Spleen (tissue), 13 donors: ENCODE data around the gene CFAP107. TPM values are rescaled to one million over a fixed set of nuclear protein-coding genes. Genes with fewer than 3 reads are reported as not detected.

Experiments used
- DNase-seq: peaks from one replicate; pipeline ENCODE4 v3.0.0-alpha.2; 2020
- H3K27ac ChIP-seq, 8 donors: fragments of 200-600 bp; sonication (generic) in 7 of 8; 1 replicate in 4 of 8; 2 replicates in 4 of 8; pipeline versions ENCODE4 v1.5.0 to v1.8.0; 2016 to 2021; ENCODE audit warnings: inconsistent platforms in 4 of 8, mild to moderate bottlenecking in 4 of 8, moderate library complexity in 1 of 8
- H3K27me3 ChIP-seq, 7 donors: fragments of 200-600 bp; sonication (generic) in 6 of 7; replicated peaks in 1 of 7; 1 replicate in 4 of 7; 2 replicates in 3 of 7; pipeline versions ENCODE4 v1.5.0 to v1.8.0; 2016 to 2021; ENCODE audit warnings: inconsistent platforms in 3 of 7, mild to moderate bottlenecking in 1 of 7
- H3K36me3 ChIP-seq, 6 donors: fragments of 200-600 bp; sonication (generic) in 5 of 6; 1 replicate in 4 of 6; 2 replicates in 2 of 6; pipeline versions ENCODE4 v1.5.0 to v1.8.0; 2016 to 2021; ENCODE audit warnings: inconsistent platforms in 2 of 6
- H3K4me1 ChIP-seq, 6 donors: fragments of 200-600 bp; sonication (generic) in 5 of 6; 1 replicate in 3 of 6; 2 replicates in 3 of 6; pipeline versions ENCODE4 v1.5.0 to v1.8.0; 2016 to 2021; ENCODE audit warnings: inconsistent platforms in 3 of 6
- H3K4me3 ChIP-seq, 8 donors: fragments of 200-600 bp; sonication (generic) in 7 of 8; 1 replicate in 4 of 8; 2 replicates in 4 of 8; pipeline versions ENCODE4 v1.5.0 to v1.8.0; 2016 to 2021; ENCODE audit warnings: inconsistent platforms in 4 of 8, mild to moderate bottlenecking in 4 of 8, moderate library complexity in 2 of 8
- H3K9me3 ChIP-seq, 8 donors: fragments of 200-600 bp; sonication (generic) in 7 of 8; 1 replicate in 4 of 8; 2 replicates in 4 of 8; pipeline versions ENCODE4 v1.5.0 to v1.8.0; 2016 to 2021; ENCODE audit warnings: inconsistent platforms in 4 of 8
- CTCF ChIP-seq, 11 experiments: fragments of 200-600 bp in 7 of 11; fragments of 450-650 bp in 4 of 11; sonication (generic) in 4 of 11; IDR thresholded peaks in 8 of 11; conservative IDR thresholded peaks in 3 of 11; 1 replicate in 7 of 11; 2 replicates in 4 of 11; pipeline versions ENCODE4 v1.4.0 to v1.8.0; 2016 to 2021; ENCODE audit warnings: antibody characterized with exemption in 11 of 11, inconsistent platforms in 4 of 11, mild to moderate bottlenecking in 1 of 11
- POLR2A ChIP-seq, 3 donors: fragments of 450-650 bp; IDR thresholded peaks; one replicate each; pipeline ENCODE4 v1.5.1; 2017; ENCODE audit warnings: antibody characterized with exemption in 3 of 3, mild to moderate bottlenecking in 1 of 3
- POLR2AphosphoS5 ChIP-seq, 3 donors: sonication (generic); formaldehyde crosslinking; IDR thresholded peaks; one replicate each; pipeline ENCODE4 v1.5.1; 2017; ENCODE audit warnings: antibody characterized with exemption in 3 of 3
- WGBS, 5 donors: extraction: QIAGEN DNeasy Blood & Tissue Kit in 3 of 5; methylation state at CpG; one replicate each; pipeline versions ENCODE4 v1.1.5 to v1.1.7; 2013 to 2018; 5-methylcytosine and 5-hydroxymethylcytosine counted together
- intact Hi-C: fragments of 100-400 bp; cut with DNase I; formaldehyde crosslinking; loops from one replicate; pipeline ENCODE4 v1.15.0; 2023; ENCODE audit warnings: low total_unique reads
- long read RNA-seq, 2 donors: transcript quantifications; one replicate each; lab custom pipeline, GENCODE V29; 2026
- polyA plus RNA-seq, 3 donors: library from polyadenylated mRNA; stranded (reverse); fragments of 200-250 nt; gene quantifications; one replicate each; pipeline ENCODE4 v1.2.1, GENCODE V29; 2013
- total RNA-seq, 7 donors: library from RNA; depleted of rRNA in 3 of 7; stranded (reverse); fragments of >200 nt in 3 of 7; fragmentation: NEBNext Ultra II Directional in 4 of 7; extraction: Animal tissue kit (Norgen Biotek cat#: 25700) in 4 of 7; gene quantifications; one replicate each; pipeline versions ENCODE4 v1.1.0 to v1.2.1, GENCODE V29; 2016 to 2021
- donor health status: healthy with polysubstance abuse.
- donor health status: DM: no; HTN: no; CAD: no; lungs with moderate emphysema.
- donor health status: DM: no; HTN: no; CAD: no.
- donor health status: Bipolar disorder and iron deficiency.
- donor health status: healthy.
- donor health status: DM: no; HTN: no; CAD: no.
- donor health status: DM: yes; HTN: yes; CAD: no.

CFAP107 gene, protein sequence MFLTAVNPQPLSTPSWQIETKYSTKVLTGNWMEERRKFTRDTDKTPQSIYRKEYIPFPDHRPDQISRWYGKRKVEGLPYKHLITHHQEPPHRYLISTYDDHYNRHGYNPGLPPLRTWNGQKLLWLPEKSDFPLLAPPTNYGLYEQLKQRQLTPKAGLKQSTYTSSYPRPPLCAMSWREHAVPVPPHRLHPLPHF
- not detected for total RNA-seq
- not detected for polyA plus RNA-seq
- long read RNA-seq, donor 1: 0 reads
- long read RNA-seq, donor 2: 0 reads

GRCh38 chr1:12745992-12746323, at the start of gene CFAP107:
TSS of gene CFAP107 (plus strand) at chr1:12746200. CDS start at chr1:12746431, 231 bp downstream.
- no peak for DNase-seq
- TF ChIP-seq POLR2A (IDR thresholded peaks at IDR 0.05): no peak
- TF ChIP-seq POLR2AphosphoS5 (IDR thresholded peaks at IDR 0.05): no peak
- TF ChIP-seq CTCF (IDR thresholded peaks at IDR 0.05 in 8 of 11, conservative IDR thresholded peaks at IDR 0.05 in 3 of 11): no peak
- WGBS, 5 donors: 35 to 55% (median 48%) methylated on average over 2 of the region's 2 CpGs

DNA sequence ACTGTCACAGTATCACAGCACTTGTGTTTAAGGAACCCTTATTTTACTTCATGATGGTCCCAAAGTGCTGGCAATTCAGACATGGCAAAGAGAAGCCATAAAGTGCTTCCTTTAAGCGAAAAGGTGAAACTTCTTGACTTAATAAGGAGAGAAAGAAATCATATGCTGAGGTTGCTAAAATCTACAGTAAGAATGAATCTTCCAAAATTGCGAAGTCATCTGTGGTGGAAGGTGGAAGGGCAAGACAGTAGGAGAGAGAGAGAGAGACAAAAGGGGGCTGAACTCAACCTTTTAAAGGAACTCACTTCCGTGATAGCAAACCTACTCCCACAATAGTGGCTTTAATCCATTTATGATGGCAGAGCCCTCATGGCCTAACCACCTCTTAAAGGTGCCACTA, 49.3 kb upstream of the CFAP107 start:
- H3K27ac ChIP-seq: no peak overlapping the region
- intact Hi-C loops: no loop called here
- H3K4me3 ChIP-seq: no peak overlapping the region
- no peaks in the 10 kb centered on the region for H3K36me3 ChIP-seq
- H3K4me1 ChIP-seq: no peaks in the 10 kb centered on the region
- H3K9me3 ChIP-seq: peaks cover 0 to 3% (median 0%) of the 10 kb centered on the region in 8 donors
- TF ChIP-seq POLR2AphosphoS5 (IDR thresholded peaks at IDR 0.05): no peak
- no peak for TF ChIP-seq POLR2A (IDR thresholded peaks at IDR 0.05)
- no peak for TF ChIP-seq CTCF (IDR thresholded peaks at IDR 0.05 in 8 of 11, conservative IDR thresholded peaks at IDR 0.05 in 3 of 11)
- H3K27me3 ChIP-seq: peaks cover 0 to 12% (median 0%) of the 10 kb centered on the region in 7 donors
- WGBS, 5 donors: 79 to 90% (median 81%) methylated on average over 3 of the region's 3 CpGs
- no peak for DNase-seq

More at GRCh38 chr1:12745992-12746323, at the start of gene CFAP107:
- Histone ChIP-seq H3K36me3 (no peaks in the 10 kb centered on the region), H3K4me1 (no peaks in the 10 kb centered on the region), H3K4me3 (no peak within 1 kb of the TSS), H3K9me3 (peaks cover 5 to 43% (median 36%) of the 10 kb centered on the region in 8 donors), H3K27ac (no peak within 1 kb of the TSS), H3K27me3 (peaks cover 0 to 78% (median 0%) of the 10 kb centered on the region in 7 donors)
- intact Hi-C loops: no loop called here

DNA sequence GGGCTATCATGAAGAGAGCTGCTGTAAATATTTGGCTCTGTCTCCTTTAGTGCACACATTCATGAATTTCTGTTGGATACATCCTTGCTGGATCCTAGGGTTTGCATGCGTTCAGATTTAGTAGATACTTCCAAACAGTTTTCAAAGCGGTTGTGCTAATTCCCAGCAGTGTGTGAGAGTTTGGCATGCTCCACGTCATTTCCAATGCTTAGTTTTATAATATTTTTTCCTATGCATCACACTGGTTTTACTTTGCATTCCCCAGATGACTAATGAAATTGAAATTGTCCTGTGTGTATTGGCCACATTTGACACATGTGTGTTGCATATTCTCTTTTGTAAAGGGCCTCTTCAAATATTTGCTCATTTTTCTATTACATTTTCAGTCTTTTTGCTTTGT, 48.6 kb upstream of the CFAP107 start:
- Histone ChIP-seq H3K4me1 (no peaks in the 10 kb centered on the region), H3K27ac (no peak overlapping the region), H3K27me3 (peaks cover 0 to 16% (median 0%) of the 10 kb centered on the region in 7 donors), H3K9me3 (peaks cover 0 to 5% (median 0%) of the 10 kb centered on the region in 8 donors), H3K4me3 (no peak overlapping the region), H3K36me3 (no peaks in the 10 kb centered on the region)
- intact Hi-C loops: no loop called here
- WGBS, 5 donors: 77 to 90% (median 89%) methylated on average over 3 of the region's 3 CpGs
- no peak for DNase-seq
- TF ChIP-seq POLR2AphosphoS5 (IDR thresholded peaks at IDR 0.05) (no peak), POLR2A (IDR thresholded peaks at IDR 0.05) (no peak), CTCF (IDR thresholded peaks at IDR 0.05 in 8 of 11, conservative IDR thresholded peaks at IDR 0.05 in 3 of 11) (no peak)

GRCh38 chr1:12703821-12704451, 42.1 kb upstream of the CFAP107 start:
- TF ChIP-seq POLR2A (IDR thresholded peaks at IDR 0.05) (no peak), CTCF (IDR thresholded peaks at IDR 0.05 in 8 of 11, conservative IDR thresholded peaks at IDR 0.05 in 3 of 11) (no peak)
- 68 to 90% (median 80%) methylated on average over 6 of the region's 6 CpGs for WGBS, 5 donors

More at GRCh38 chr1:12703821-12704451, 42.1 kb upstream of the CFAP107 start:
- Histone ChIP-seq H3K27me3 (peaks cover 0 to 21% (median 0%) of the 10 kb centered on the region in 7 donors), H3K4me3 (no peak overlapping the region), H3K27ac (no peak overlapping the region), H3K4me1 (no peaks in the 10 kb centered on the region), H3K36me3 (no peaks in the 10 kb centered on the region), H3K9me3 (peaks cover 0 to 34% (median 25%) of the 10 kb centered on the region in 8 donors)
- DNase-seq: no peak
- intact Hi-C loops: no loop called here
